ENCODE measurements around the gene LRRC10B.

DNA sequence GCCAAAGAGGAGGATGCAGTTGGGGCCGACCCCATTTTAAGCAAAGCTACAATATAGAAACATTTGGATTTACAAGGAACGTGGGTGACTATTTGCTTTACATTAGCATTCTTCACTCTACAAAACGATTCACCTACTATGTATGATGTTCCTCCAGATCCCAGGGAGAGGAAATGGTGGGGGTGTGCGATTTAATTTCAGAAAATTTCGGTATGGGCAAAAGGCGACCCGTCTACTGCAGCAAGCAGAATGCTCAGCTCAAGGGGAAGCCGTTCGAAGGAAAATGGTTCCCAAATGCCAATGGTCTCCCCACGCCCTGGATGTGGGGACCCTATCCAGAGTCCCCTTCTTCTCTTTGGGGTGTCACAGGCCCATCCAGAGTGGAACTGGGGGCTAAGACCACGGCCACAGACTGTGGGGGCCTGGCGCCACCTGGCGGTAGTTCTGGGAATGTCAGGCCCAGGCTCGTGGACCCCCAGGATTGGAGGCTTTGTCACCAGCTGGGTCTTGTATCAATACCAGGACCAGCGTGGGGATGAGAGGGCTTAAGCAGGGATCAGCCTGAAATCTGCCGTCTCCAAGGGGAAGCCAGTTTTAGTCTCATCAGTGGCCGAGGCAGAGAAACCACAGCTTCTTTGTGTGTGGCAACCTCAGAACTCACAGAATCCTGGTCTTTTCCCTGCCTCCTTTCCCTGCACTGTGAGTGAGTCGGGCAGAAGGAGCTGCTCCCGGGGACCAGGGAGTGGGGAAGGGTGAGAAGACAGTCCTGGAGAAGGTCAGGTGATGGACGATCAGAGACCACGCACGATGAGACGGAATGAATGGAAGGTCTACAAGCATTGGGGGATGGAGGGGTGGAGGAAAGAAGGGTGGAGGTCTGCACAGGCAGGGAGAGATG lies 8.4 kb downstream of the LRRC10B start:
- TF ChIP-seq EZH2 (IDR thresholded peaks at IDR 0.05; ENCODE audit: insufficient read depth, poor library complexity, severe bottlenecking): no peak
- no peak for TF ChIP-seq EZH2phosphoT487 (IDR thresholded peaks at IDR 0.05; ENCODE audit: insufficient read depth, low read depth)
